WTC11 (cell line): ENCODE measurements around the gene MIPEP.

Source experiments
- FOXJ3 ChIP-seq: sonication (generic); formaldehyde crosslinking; IDR thresholded peaks from 2 replicates; pipeline ENCODE4 v1.9.0; 2021; ENCODE audit warnings: missing genetic modification reagents, mild to moderate bottlenecking, borderline replicate concordance
- FOXK1 ChIP-seq: sonication (generic); formaldehyde crosslinking; IDR thresholded peaks from 2 replicates; pipeline ENCODE4 v1.8.0; 2022; ENCODE audit warnings: mild to moderate bottlenecking, moderate library complexity, missing genetic modification reagents
- JUN ChIP-seq: sonication (generic); formaldehyde crosslinking; IDR thresholded peaks from 2 replicates; pipeline ENCODE4 v1.8.0; 2023; ENCODE audit warnings: mild to moderate bottlenecking, missing genetic modification reagents
- SP1 ChIP-seq: sonication (generic); formaldehyde crosslinking; conservative IDR thresholded peaks from 2 replicates; pipeline ENCODE4 v1.8.1; 2022; ENCODE audit warnings: missing genetic modification reagents
- TF ChIP-seq, protein P1 (sequence below): fragments of 200-600 bp; IDR thresholded peaks from 2 replicates; pipeline ENCODE4 v1.8.0; 2022; ENCODE audit warnings: antibody characterized with exemption
- TF ChIP-seq, protein P2 (sequence below): fragments of 250-450 bp; sonication (Bioruptor Pico); IDR thresholded peaks from 2 replicates; pipeline ENCODE4 v1.9.0; 2021; ENCODE audit warnings: mild to moderate bottlenecking
- TF ChIP-seq, protein P3 (sequence below): sonication (generic); formaldehyde crosslinking; IDR thresholded peaks from 2 replicates; pipeline ENCODE4 v1.8.1; 2023; ENCODE audit warnings: mild to moderate bottlenecking, missing genetic modification reagents
- TF ChIP-seq, protein P4 (sequence below): fragments of 250-450 bp; sonication (Bioruptor Pico); IDR thresholded peaks from 2 replicates; pipeline ENCODE4 v1.9.0; 2021; ENCODE audit warnings: moderate library complexity, mild to moderate bottlenecking, inconsistent platforms, borderline replicate concordance
- TF ChIP-seq, protein P5 (sequence below): sonication (generic); formaldehyde crosslinking; IDR thresholded peaks from 2 replicates; pipeline ENCODE4 v1.8.0; 2022; ENCODE audit warnings: missing genetic modification reagents
- TF ChIP-seq, protein P6 (sequence below): sonication (generic); formaldehyde crosslinking; IDR thresholded peaks from 2 replicates; pipeline ENCODE4 v1.8.0; 2023; ENCODE audit warnings: missing genetic modification reagents, mild to moderate bottlenecking, borderline replicate concordance
- TF ChIP-seq, protein P7 (sequence below): sonication (generic); formaldehyde crosslinking; IDR thresholded peaks from 2 replicates; pipeline ENCODE4 v1.8.0; 2022; ENCODE audit warnings: mild to moderate bottlenecking, missing genetic modification reagents
- TF ChIP-seq, protein P8 (sequence below): sonication (generic); formaldehyde crosslinking; IDR thresholded peaks from 2 replicates; pipeline ENCODE4 v1.8.1; 2023; ENCODE audit warnings: mild to moderate bottlenecking, missing genetic modification reagents, moderate library complexity
- TF ChIP-seq, protein P9 (sequence below): sonication (generic); formaldehyde crosslinking; IDR thresholded peaks from 2 replicates; pipeline ENCODE4 v1.8.1; 2022; ENCODE audit warnings: low read depth, mild to moderate bottlenecking, moderate library complexity, missing genetic modification reagents, borderline replicate concordance
- TF ChIP-seq, protein P10 (sequence below): sonication (generic); formaldehyde crosslinking; IDR thresholded peaks from 2 replicates; pipeline ENCODE4 v1.8.1; 2023; ENCODE audit warnings: mild to moderate bottlenecking, missing genetic modification reagents, moderate library complexity

DNA sequence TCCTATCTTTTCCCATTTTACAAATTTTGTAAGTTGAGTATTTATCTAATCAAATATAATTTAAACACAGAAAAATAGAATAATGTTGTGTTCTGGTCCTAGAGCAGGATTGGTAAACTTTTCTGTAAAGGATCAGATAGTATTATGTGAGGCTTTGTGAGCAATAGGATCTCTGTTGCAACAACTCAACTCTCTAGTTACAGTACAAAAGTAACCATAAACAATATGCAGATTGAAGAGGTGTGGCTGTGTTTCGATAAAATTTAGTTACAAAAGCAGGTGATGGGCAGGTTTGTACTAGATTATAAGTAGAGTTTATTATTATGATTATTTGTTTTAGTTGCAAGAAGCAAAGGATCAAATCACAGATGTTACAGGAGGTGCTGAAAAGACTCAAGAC is 23.3 kb upstream of the MIPEP start:
- TF ChIP-seq, protein P1, sequence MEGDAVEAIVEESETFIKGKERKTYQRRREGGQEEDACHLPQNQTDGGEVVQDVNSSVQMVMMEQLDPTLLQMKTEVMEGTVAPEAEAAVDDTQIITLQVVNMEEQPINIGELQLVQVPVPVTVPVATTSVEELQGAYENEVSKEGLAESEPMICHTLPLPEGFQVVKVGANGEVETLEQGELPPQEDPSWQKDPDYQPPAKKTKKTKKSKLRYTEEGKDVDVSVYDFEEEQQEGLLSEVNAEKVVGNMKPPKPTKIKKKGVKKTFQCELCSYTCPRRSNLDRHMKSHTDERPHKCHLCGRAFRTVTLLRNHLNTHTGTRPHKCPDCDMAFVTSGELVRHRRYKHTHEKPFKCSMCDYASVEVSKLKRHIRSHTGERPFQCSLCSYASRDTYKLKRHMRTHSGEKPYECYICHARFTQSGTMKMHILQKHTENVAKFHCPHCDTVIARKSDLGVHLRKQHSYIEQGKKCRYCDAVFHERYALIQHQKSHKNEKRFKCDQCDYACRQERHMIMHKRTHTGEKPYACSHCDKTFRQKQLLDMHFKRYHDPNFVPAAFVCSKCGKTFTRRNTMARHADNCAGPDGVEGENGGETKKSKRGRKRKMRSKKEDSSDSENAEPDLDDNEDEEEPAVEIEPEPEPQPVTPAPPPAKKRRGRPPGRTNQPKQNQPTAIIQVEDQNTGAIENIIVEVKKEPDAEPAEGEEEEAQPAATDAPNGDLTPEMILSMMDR, result no peak
- TF ChIP-seq, protein P2, sequence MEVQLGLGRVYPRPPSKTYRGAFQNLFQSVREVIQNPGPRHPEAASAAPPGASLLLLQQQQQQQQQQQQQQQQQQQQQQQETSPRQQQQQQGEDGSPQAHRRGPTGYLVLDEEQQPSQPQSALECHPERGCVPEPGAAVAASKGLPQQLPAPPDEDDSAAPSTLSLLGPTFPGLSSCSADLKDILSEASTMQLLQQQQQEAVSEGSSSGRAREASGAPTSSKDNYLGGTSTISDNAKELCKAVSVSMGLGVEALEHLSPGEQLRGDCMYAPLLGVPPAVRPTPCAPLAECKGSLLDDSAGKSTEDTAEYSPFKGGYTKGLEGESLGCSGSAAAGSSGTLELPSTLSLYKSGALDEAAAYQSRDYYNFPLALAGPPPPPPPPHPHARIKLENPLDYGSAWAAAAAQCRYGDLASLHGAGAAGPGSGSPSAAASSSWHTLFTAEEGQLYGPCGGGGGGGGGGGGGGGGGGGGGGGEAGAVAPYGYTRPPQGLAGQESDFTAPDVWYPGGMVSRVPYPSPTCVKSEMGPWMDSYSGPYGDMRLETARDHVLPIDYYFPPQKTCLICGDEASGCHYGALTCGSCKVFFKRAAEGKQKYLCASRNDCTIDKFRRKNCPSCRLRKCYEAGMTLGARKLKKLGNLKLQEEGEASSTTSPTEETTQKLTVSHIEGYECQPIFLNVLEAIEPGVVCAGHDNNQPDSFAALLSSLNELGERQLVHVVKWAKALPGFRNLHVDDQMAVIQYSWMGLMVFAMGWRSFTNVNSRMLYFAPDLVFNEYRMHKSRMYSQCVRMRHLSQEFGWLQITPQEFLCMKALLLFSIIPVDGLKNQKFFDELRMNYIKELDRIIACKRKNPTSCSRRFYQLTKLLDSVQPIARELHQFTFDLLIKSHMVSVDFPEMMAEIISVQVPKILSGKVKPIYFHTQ (CRISPR knock-in tag), result no peak
- TF ChIP-seq, protein P3, sequence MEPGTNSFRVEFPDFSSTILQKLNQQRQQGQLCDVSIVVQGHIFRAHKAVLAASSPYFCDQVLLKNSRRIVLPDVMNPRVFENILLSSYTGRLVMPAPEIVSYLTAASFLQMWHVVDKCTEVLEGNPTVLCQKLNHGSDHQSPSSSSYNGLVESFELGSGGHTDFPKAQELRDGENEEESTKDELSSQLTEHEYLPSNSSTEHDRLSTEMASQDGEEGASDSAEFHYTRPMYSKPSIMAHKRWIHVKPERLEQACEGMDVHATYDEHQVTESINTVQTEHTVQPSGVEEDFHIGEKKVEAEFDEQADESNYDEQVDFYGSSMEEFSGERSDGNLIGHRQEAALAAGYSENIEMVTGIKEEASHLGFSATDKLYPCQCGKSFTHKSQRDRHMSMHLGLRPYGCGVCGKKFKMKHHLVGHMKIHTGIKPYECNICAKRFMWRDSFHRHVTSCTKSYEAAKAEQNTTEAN (CRISPR knock-in tag), result no peak
- TF ChIP-seq, protein P4, sequence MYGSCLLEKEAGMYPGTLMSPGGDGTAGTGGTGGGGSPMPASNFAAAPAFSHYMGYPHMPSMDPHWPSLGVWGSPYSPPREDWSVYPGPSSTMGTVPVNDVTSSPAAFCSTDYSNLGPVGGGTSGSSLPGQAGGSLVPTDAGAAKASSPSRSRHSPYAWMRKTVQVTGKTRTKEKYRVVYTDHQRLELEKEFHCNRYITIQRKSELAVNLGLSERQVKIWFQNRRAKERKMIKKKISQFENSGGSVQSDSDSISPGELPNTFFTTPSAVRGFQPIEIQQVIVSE, result no peak
- TF ChIP-seq, protein P5, sequence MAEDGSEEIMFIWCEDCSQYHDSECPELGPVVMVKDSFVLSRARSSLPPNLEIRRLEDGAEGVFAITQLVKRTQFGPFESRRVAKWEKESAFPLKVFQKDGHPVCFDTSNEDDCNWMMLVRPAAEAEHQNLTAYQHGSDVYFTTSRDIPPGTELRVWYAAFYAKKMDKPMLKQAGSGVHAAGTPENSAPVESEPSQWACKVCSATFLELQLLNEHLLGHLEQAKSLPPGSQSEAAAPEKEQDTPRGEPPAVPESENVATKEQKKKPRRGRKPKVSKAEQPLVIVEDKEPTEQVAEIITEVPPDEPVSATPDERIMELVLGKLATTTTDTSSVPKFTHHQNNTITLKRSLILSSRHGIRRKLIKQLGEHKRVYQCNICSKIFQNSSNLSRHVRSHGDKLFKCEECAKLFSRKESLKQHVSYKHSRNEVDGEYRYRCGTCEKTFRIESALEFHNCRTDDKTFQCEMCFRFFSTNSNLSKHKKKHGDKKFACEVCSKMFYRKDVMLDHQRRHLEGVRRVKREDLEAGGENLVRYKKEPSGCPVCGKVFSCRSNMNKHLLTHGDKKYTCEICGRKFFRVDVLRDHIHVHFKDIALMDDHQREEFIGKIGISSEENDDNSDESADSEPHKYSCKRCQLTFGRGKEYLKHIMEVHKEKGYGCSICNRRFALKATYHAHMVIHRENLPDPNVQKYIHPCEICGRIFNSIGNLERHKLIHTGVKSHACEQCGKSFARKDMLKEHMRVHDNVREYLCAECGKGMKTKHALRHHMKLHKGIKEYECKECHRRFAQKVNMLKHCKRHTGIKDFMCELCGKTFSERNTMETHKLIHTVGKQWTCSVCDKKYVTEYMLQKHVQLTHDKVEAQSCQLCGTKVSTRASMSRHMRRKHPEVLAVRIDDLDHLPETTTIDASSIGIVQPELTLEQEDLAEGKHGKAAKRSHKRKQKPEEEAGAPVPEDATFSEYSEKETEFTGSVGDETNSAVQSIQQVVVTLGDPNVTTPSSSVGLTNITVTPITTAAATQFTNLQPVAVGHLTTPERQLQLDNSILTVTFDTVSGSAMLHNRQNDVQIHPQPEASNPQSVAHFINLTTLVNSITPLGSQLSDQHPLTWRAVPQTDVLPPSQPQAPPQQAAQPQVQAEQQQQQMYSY (CRISPR knock-in tag), result no peak
- TF ChIP-seq, protein P6, sequence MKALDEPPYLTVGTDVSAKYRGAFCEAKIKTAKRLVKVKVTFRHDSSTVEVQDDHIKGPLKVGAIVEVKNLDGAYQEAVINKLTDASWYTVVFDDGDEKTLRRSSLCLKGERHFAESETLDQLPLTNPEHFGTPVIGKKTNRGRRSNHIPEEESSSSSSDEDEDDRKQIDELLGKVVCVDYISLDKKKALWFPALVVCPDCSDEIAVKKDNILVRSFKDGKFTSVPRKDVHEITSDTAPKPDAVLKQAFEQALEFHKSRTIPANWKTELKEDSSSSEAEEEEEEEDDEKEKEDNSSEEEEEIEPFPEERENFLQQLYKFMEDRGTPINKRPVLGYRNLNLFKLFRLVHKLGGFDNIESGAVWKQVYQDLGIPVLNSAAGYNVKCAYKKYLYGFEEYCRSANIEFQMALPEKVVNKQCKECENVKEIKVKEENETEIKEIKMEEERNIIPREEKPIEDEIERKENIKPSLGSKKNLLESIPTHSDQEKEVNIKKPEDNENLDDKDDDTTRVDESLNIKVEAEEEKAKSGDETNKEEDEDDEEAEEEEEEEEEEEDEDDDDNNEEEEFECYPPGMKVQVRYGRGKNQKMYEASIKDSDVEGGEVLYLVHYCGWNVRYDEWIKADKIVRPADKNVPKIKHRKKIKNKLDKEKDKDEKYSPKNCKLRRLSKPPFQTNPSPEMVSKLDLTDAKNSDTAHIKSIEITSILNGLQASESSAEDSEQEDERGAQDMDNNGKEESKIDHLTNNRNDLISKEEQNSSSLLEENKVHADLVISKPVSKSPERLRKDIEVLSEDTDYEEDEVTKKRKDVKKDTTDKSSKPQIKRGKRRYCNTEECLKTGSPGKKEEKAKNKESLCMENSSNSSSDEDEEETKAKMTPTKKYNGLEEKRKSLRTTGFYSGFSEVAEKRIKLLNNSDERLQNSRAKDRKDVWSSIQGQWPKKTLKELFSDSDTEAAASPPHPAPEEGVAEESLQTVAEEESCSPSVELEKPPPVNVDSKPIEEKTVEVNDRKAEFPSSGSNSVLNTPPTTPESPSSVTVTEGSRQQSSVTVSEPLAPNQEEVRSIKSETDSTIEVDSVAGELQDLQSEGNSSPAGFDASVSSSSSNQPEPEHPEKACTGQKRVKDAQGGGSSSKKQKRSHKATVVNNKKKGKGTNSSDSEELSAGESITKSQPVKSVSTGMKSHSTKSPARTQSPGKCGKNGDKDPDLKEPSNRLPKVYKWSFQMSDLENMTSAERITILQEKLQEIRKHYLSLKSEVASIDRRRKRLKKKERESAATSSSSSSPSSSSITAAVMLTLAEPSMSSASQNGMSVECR, result no peak
- TF ChIP-seq SP1 (CRISPR knock-in tag) (no peak), JUN (CRISPR knock-in tag) (no peak), FOXK1 (no peak), FOXJ3 (CRISPR knock-in tag) (no peak)
- TF ChIP-seq, protein P7, sequence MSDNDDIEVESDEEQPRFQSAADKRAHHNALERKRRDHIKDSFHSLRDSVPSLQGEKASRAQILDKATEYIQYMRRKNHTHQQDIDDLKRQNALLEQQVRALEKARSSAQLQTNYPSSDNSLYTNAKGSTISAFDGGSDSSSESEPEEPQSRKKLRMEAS, result no peak
- TF ChIP-seq, protein P8, sequence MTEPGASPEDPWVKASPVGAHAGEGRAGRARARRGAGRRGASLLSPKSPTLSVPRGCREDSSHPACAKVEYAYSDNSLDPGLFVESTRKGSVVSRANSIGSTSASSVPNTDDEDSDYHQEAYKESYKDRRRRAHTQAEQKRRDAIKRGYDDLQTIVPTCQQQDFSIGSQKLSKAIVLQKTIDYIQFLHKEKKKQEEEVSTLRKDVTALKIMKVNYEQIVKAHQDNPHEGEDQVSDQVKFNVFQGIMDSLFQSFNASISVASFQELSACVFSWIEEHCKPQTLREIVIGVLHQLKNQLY, result no peak
- TF ChIP-seq, protein P9, sequence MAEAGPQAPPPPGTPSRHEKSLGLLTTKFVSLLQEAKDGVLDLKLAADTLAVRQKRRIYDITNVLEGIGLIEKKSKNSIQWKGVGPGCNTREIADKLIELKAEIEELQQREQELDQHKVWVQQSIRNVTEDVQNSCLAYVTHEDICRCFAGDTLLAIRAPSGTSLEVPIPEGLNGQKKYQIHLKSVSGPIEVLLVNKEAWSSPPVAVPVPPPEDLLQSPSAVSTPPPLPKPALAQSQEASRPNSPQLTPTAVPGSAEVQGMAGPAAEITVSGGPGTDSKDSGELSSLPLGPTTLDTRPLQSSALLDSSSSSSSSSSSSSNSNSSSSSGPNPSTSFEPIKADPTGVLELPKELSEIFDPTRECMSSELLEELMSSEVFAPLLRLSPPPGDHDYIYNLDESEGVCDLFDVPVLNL (CRISPR knock-in tag), result no peak
- TF ChIP-seq, protein P10, sequence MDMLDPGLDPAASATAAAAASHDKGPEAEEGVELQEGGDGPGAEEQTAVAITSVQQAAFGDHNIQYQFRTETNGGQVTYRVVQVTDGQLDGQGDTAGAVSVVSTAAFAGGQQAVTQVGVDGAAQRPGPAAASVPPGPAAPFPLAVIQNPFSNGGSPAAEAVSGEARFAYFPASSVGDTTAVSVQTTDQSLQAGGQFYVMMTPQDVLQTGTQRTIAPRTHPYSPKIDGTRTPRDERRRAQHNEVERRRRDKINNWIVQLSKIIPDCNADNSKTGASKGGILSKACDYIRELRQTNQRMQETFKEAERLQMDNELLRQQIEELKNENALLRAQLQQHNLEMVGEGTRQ (CRISPR knock-in tag), result no peak
